ENCODE results near the gene ZNF75A. TPM values are rescaled to one million over a fixed set of nuclear protein-coding genes. Genes with fewer than 3 reads are reported as not detected.

Gene ZNF75A
- total and polyA plus RNA-seq, 4 donors = 4.9 to 17.2 (median 9.8) TPM

- Histone ChIP-seq H3K4me3 (ENCODE audit: low read depth in 1 of 3, low read length in 3 of 3) (no peak overlapping the region), H3K27ac (ENCODE audit: low read depth in 1 of 2, low read length in 2 of 2) (no peak overlapping the region), H3K9ac (ENCODE audit: low read depth in 1 of 2, low read length in 2 of 2) (no peak overlapping the region), H3K4me1 (ENCODE audit: control insufficient read depth in 4 of 4, insufficient read depth in 4 of 4, low read length in 3 of 4) (peaks cover 0 to 8% (median 6%) of the 10 kb centered on the region in 4 donors), H3K36me3 (ENCODE audit: control insufficient read depth in 4 of 4, insufficient read depth in 3 of 4, low read depth in 1 of 4, low read length in 3 of 4) (peaks cover 0 to 2% (median 0%) of the 10 kb centered on the region in 4 donors), H3K27me3 (ENCODE audit: control insufficient read depth in 4 of 4, insufficient read depth in 4 of 4, low read length in 3 of 4) (no peaks in the 10 kb centered on the region), H3K9me3 (ENCODE audit: control insufficient read depth in 4 of 4, low read length in 3 of 4) (peaks cover 0 to 2% (median 0%) of the 10 kb centered on the region in 4 donors)
- TF ChIP-seq HNF4A (conservative IDR thresholded peaks at IDR 0.05) (no peak), GABPA (IDR thresholded peaks at IDR 0.05 in 1 of 2, conservative IDR thresholded peaks at IDR 0.05 in 1 of 2) (no peak), ZBTB33 (IDR thresholded peaks at IDR 0.05) (no peak), TAF1 (conservative IDR thresholded peaks at IDR 0.05) (no peak), RXRA (IDR thresholded peaks at IDR 0.05) (no peak), YY1 (IDR thresholded peaks at IDR 0.05) (no peak), RAD21 (IDR thresholded peaks at IDR 0.05) (no peak), CTCF (IDR thresholded peaks at IDR 0.05; ENCODE audit: low read depth, low read length, missing input control) (no peak), EGR1 (IDR thresholded peaks at IDR 0.05; ENCODE audit: low read depth in 2 of 2) (no peak)
- TF ChIP-seq, protein P1, sequence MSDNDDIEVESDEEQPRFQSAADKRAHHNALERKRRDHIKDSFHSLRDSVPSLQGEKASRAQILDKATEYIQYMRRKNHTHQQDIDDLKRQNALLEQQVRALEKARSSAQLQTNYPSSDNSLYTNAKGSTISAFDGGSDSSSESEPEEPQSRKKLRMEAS (IDR thresholded peaks at IDR 0.05) = no peak
- TF ChIP-seq, protein P2, sequence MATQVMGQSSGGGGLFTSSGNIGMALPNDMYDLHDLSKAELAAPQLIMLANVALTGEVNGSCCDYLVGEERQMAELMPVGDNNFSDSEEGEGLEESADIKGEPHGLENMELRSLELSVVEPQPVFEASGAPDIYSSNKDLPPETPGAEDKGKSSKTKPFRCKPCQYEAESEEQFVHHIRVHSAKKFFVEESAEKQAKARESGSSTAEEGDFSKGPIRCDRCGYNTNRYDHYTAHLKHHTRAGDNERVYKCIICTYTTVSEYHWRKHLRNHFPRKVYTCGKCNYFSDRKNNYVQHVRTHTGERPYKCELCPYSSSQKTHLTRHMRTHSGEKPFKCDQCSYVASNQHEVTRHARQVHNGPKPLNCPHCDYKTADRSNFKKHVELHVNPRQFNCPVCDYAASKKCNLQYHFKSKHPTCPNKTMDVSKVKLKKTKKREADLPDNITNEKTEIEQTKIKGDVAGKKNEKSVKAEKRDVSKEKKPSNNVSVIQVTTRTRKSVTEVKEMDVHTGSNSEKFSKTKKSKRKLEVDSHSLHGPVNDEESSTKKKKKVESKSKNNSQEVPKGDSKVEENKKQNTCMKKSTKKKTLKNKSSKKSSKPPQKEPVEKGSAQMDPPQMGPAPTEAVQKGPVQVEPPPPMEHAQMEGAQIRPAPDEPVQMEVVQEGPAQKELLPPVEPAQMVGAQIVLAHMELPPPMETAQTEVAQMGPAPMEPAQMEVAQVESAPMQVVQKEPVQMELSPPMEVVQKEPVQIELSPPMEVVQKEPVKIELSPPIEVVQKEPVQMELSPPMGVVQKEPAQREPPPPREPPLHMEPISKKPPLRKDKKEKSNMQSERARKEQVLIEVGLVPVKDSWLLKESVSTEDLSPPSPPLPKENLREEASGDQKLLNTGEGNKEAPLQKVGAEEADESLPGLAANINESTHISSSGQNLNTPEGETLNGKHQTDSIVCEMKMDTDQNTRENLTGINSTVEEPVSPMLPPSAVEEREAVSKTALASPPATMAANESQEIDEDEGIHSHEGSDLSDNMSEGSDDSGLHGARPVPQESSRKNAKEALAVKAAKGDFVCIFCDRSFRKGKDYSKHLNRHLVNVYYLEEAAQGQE (IDR thresholded peaks at IDR 0.05) = no peak
- WGBS = 89% methylated on average over 4 of the region's 4 CpGs
- no peak for DNase-seq (ENCODE audit: low spot score)
Observed at GRCh38 chr16:3262517-3262916, 42.8 kb upstream of the ZNF75A start.

DNA sequence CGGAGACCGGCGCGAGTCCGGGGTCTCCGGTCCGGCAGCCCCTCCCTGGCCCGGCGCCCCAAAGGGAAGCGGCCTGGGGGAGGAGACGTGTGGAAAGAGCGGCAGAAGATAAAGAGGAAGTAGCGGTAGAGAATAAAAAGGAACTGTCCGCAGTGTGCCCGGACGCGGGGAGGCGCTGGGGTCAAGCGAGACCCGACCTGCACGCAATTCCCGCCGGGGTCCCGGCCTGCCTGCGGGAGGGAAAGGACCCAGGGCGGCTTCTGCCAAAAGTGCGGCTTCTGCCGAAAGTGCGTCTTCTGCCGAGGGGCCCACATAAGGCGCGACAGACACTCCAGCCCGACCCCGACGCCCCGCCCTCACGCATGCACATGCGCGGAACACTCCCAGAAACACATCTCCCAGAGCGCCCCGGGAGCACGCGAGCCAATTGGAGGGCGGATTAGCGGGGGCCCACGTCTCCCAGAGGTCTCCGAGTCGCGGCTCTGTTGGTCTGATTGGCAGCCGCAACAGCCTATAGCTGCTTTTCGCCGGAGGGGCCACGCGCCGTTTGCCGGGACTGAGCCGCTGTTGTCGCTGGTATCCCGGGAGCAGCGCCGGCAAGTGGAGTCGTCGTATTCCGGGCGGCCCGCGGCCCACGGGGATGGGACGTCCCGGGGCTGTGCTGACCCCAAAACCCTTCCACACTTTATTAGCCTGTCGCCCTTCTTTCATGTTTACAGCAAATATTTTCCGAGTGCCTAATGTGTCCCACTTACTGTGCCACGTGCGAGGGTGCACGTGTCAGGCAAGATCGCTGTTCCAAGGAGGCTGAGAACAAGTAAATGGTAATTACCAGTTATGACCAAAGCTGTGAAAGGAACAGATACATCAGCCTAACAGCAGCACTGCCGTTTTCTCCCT is 40.9 kb upstream of the ZNF75A start:
- Histone ChIP-seq H3K9me3 (ENCODE audit: control insufficient read depth in 4 of 4, low read length in 3 of 4) (peaks cover 0 to 2% (median 1%) of the 10 kb centered on the region in 4 donors), H3K27ac (ENCODE audit: low read depth in 1 of 2, low read length in 2 of 2) (peak overlapping the region; percentile 92 to 97), H3K36me3 (ENCODE audit: control insufficient read depth in 4 of 4, insufficient read depth in 3 of 4, low read depth in 1 of 4, low read length in 3 of 4) (peaks cover 0 to 4% (median 0%) of the 10 kb centered on the region in 4 donors), H3K4me1 (ENCODE audit: control insufficient read depth in 4 of 4, insufficient read depth in 4 of 4, low read length in 3 of 4) (peaks cover 0 to 6% (median 4%) of the 10 kb centered on the region in 4 donors), H3K9ac (ENCODE audit: low read depth in 1 of 2, low read length in 2 of 2) (peak overlapping the region; percentile 32 to 85), H3K27me3 (ENCODE audit: control insufficient read depth in 4 of 4, insufficient read depth in 4 of 4, low read length in 3 of 4) (no peaks in the 10 kb centered on the region), H3K4me3 (ENCODE audit: low read depth in 1 of 3, low read length in 3 of 3) (peak overlapping the region; percentile 74 to 86 (median 84))
- peak; percentile 97 for DNase-seq (ENCODE audit: low spot score)
- 3% methylated on average over 77 of the region's 77 CpGs for WGBS
- TF ChIP-seq ATF3 (IDR thresholded peaks at IDR 0.05) (no peak), EGR1 (IDR thresholded peaks at IDR 0.05; ENCODE audit: low read depth in 2 of 2) (peak in 1 of 2 donors; percentile 12), GABPA (IDR thresholded peaks at IDR 0.05 in 1 of 2, conservative IDR thresholded peaks at IDR 0.05 in 1 of 2) (peak in 1 of 2 donors; percentile 80), HNF4A (conservative IDR thresholded peaks at IDR 0.05) (no peak), FOXA2 (IDR thresholded peaks at IDR 0.05) (no peak), TAF1 (conservative IDR thresholded peaks at IDR 0.05) (no peak), NR2F2 (IDR thresholded peaks at IDR 0.05) (peak; percentile 27), FOXA1 (IDR thresholded peaks at IDR 0.05) (no peak), YY1 (IDR thresholded peaks at IDR 0.05) (no peak)
- TF ChIP-seq, protein P2 (IDR thresholded peaks at IDR 0.05) = no peak
- TF ChIP-seq, protein P1 (IDR thresholded peaks at IDR 0.05) = peak; percentile 70

Measured in liver (tissue), 9 donors.